Coronary artery (tissue), 2 donors: ENCODE data around the gene BMP2K.

Experiments used
- DNase-seq: peaks from one replicate; pipeline ENCODE4 v3.0.0-alpha.2; 2017; ENCODE audit warnings: low spot score
- H3K27ac ChIP-seq, 2 donors: fragments of 200-600 bp; sonication (generic); one replicate each; pipeline ENCODE4 v1.5.1; 2016 to 2019
- H3K4me3 ChIP-seq: fragments of 200-600 bp; sonication (generic); 2 replicates; pipeline ENCODE4 v1.5.1; 2016; ENCODE audit warnings: mild to moderate bottlenecking, moderate library complexity
- CTCF ChIP-seq: fragments of 200-600 bp; sonication (generic); IDR thresholded peaks from one replicate; pipeline ENCODE4 v1.5.1; 2019; ENCODE audit warnings: antibody characterized with exemption

BMP2K gene

DNA sequence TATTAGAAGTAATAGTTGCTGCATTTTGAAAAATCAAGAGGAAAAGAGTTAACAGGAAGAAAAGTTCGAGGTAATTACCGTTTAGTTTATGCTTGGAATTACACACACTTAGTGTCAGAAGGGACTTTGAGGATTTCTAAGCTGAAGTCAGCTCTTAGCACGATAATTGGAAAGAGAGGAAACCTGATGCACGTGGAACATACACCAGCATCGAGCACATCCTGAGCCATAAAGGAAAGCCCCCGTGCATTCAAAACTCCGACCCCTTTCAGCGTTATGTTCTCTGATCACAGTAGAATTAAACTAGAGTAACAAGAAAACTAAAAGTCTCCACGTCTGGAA is 163.5 kb downstream of the BMP2K start:
- Histone ChIP-seq H3K27ac (no peak overlapping the region), H3K4me3 (peak overlapping the region; percentile 81)
- no peak for DNase-seq
- no peak for TF ChIP-seq CTCF

GRCh38 chr4:78940752-78941151 is 164.6 kb downstream of the BMP2K start:
- no peak overlapping the region for H3K27ac ChIP-seq
- DNase-seq: no peak
- no peak for TF ChIP-seq CTCF
- H3K4me3 ChIP-seq: no peak overlapping the region

GRCh38 chr4:78944381-78944780 is 168.2 kb downstream of the BMP2K start:
- no peak for DNase-seq
- TF ChIP-seq CTCF: no peak
- H3K4me3 ChIP-seq: no peak overlapping the region
- H3K27ac ChIP-seq: no peak overlapping the region

DNA sequence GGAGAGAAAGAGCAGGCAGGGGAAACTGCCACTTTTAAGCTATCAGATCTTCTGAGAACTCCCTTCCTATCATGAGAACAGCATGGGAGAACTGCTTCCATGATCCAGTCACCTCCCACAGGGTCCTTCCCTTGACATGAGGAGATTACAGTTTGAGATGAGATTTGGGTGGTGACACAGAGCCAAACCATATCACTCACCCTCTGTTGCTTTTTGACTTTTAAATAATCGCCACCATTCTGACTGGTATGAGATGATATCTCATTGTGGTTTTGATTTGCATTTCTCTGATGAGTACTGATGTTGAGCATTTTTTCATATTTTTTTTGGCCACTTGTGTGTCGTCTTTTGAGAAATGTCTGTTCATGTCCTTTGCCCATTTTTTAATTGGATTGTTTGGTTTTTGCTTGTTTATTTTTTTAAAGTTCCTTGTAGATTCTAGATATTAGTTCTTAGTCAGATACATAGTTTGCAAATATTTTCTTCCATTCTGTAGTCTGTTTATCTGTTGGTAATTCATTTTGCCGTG is 169.6 kb downstream of the BMP2K start:
- TF ChIP-seq CTCF: no peak
- Histone ChIP-seq H3K4me3 (no peak overlapping the region), H3K27ac (no peak overlapping the region)
- no peak for DNase-seq

GRCh38 chr4:78949735-78950134 is 173.6 kb downstream of the BMP2K start:
- DNase-seq: no peak
- no peak for TF ChIP-seq CTCF
- Histone ChIP-seq H3K4me3 (no peak overlapping the region), H3K27ac (no peak overlapping the region)

DNA sequence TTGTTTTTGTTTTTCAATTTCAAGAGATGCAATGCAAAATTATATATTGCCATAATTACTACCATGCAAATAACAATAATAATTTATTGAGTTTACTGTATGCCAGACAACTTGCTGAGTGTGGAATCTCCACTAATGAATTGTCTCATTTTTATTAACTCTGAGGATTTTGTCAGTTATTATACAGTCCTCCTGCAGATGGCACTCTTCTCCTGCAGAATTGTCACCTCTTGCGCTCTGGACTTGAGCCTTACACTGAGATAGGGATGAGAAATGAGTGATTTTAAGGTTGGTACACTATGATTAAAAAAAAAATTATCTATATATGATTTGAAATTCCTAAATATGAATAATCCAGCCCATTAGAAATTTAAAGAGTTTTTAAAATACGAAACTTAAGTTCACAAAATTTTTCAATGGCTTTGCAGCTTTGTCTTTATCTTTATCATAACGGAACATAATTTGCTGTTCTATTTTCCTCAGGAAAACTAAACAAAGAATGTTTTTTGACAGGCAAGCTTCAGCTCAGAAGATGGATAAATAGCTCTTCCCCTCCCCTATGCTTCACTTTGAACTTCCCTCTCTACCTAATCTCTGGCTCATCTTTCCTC is 175.8 kb downstream of the BMP2K start:
- TF ChIP-seq CTCF: peak; percentile 45
- no peak for DNase-seq
- H3K27ac ChIP-seq: no peak overlapping the region
- no peak overlapping the region for H3K4me3 ChIP-seq

GRCh38 chr4:78953231-78953630 is 177.1 kb downstream of the BMP2K start:
- H3K27ac ChIP-seq: no peak overlapping the region
- H3K4me3 ChIP-seq: no peak overlapping the region
- no peak for DNase-seq
- TF ChIP-seq CTCF: no peak
